Putamen (tissue), 1 donor: ENCODE data around the gene DZIP1.
A peak's percentile ranks its signal among the peaks of the same experiment; 100 is the strongest.
"Not testable (repeated sequence)": the region's sequence is repeated elsewhere in the genome, so short reads cannot be mapped to it uniquely, and the experiment has no call there.

ENCODE experiments used
- DNase-seq: peaks from one replicate; pipeline ENCODE4 v3.0.0-alpha.2; 2016; ENCODE audit warnings: low spot score

Gene DZIP1

GRCh38 chr13:95644601-95645052 lies at the start of gene DZIP1:
Gene DZIP1, minus strand, starts transcription at chr13:95644706. Its CDS starts 2,677 bp downstream, at chr13:95642029.
- DNase-seq: peak; percentile 80

DNA sequence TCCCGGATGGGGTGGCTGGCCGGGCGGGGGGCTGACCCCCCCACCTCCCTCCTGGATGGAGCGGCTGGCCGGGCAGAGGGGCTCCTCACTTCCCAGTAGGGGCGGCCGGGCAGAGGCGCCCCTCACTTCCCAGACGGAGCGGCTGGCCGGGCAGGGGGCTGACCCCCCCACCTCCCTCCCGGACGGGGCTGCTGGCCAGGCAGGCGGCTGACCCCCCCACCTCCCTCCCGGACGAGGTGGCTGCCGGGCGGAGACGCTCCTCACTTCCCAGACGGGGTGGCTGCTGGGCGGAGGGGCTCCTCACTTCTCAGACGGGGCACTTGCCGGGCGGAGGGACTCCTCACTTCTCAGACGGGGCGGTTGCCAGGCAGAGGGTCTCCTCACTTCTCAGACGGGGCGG lies 46.5 kb upstream of the DZIP1 start:
- DNase-seq: not testable (repeated sequence)

- no peak for DNase-seq
Measured at GRCh38 chr13:95689582-95689926, 45.0 kb upstream of the DZIP1 start.

DNA sequence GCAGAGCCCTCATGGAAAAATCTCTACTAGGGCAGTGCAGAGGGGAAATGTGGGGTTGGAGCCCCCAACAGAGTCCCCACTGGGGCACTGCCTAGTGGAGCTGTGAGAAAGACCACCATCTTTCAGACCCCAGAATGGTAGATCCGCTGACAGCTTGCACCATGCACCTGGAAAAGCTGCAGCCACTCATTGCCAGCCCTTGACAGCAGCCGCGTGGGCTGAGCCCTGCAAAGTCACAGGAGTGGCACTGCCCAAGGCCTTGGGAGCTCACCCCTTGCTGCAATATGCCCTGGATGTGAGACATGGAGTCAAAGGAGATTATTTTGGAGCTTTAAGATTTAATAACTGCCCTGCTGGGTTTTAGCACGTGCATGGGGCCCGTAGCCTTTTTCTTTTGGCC lies 40.5 kb upstream of the DZIP1 start:
- not testable (repeated sequence) for DNase-seq

DNA sequence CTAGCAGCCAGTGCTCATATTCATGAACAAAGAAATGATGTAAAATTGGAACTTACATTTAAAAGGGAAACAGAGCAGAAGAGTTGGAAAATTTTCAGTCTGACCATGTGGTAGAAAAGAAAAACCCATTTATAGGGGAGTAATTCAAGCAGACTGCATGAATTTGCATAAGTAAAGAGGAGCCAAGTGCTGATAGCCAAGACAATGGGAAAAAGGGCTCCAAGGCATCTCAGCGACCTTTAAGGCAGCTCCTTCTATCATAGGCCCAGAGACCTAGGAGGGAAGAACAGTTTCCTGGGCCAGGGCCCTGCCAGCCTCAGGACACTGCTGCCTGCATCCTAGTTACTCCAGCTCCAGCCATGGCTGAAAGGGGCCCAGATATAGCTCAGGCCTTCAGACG lies 39.9 kb upstream of the DZIP1 start:
- DNase-seq: no peak

DNA sequence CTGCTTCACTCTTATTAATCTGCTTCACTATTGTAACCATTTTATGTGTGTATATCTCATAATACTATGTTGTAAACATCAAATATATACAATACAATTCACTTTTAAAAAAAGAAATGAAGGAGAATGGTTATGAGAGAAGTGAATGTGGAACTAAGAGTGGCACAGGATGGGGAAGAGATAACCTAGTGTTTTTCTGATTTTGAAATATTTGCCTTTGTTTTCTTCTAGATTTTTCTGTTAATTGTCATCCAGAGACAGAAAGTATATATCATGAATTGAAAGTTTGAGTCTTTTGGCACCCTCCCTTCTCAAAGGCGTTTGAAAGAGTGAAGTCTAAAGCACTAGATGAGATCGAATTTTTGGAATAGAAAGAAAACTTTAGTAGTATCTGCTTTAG lies 35.2 kb upstream of the DZIP1 start:
- no peak for DNase-seq

GRCh38 chr13:95678967-95679366 lies 34.5 kb upstream of the DZIP1 start:
- DNase-seq: no peak

DNA sequence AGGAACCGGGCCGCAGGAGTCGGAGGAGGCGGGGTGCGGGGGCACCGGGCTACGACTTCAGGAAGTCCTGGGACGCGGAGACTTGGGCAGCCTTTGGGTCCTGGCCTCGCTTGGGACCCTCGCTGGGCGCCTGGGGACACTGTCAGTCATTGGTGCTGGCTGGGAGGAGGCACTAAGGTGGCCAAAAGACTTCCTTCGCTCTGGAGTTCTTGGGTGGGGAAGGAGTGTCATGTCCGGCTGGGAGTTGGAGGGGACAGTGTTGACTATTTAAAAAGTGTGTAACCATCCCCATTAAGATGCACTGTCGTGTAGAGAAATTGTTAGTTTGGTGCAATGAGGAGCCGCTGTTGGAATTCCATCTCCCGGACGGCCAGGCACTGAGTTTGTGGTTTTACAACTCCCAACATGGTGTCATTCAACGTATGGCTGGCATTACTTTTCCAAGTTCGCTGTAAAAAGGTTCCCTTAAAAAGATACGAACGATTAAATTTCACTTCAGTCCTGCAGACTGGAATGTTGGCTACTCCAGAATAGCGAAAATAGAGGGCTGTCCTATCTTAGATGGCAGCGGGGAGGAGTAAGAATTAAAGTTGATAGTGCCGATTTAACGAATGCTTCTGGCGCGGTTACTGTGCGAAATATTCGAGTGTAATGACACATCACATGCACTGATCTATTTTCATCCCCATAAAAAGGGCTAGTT lies 33.2 kb upstream of the DZIP1 start:
- DNase-seq: peak; percentile 24

- DNase-seq: peak; percentile 97
Measured at GRCh38 chr13:95676762-95677563, 32.5 kb upstream of the DZIP1 start, which contains the start of gene DNAJC3. Gene DNAJC3, plus strand, starts transcription at chr13:95677139. Its CDS starts 117 bp downstream, at chr13:95677256.

DNA sequence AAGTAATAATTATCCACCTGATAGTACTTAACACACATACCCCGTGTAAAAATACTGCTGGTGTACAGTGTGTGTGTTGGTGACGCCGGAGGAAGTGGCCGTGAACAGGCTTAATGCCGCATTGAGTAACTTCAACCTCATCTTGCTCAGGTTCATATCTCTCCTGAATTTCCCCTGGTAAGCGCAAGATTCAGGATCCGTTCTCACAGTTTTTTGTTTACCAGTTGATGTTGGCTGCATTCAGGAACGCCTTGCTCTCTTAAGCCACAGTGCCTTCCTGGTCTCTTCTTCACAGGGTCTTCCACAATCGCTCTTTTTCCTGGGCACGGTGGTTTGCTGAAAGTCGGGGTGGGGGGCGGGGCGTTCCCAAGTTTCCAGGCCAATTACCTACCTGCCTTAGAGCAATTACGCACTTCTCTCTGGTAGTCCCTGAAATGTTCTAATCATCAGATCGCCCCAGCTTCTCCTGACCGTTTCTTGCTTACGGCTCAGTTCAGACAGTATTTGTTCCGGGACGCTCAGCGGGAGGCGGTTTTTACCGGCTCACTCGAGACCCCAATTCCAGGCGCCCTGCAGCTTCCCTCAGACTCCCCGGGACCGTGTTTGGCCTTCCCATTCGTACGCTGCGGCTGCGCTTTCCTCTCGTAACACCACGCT lies 31.7 kb upstream of the DZIP1 start:
- DNase-seq: no peak

DNA sequence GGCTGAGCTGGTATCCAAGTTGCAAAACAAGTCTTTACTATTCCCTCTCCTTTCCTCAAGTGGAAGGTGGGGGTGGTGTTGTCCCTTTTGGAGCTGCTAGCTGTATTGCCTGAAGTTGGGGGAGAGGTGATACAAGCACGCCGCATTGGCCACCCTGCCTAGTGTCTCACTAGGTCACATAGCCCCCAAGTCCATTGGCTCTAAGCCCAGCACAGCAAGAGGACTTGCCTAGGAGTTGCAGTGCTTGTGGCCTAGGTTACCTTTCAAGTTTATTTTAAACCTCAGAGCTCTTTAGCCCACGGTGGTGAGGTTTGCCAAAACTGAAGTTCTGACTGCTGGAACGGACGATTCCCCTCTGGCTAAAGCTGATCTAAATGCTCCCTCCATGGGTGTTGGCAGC lies 27.1 kb upstream of the DZIP1 start:
- no peak for DNase-seq

GRCh38 chr13:95667235-95667634 lies 22.7 kb upstream of the DZIP1 start:
- not testable (repeated sequence) for DNase-seq

GRCh38 chr13:95660981-95661581 lies 16.6 kb upstream of the DZIP1 start:
- no peak for DNase-seq

GRCh38 chr13:95659500-95659899 lies 15.0 kb upstream of the DZIP1 start:
- DNase-seq: no peak

DNA sequence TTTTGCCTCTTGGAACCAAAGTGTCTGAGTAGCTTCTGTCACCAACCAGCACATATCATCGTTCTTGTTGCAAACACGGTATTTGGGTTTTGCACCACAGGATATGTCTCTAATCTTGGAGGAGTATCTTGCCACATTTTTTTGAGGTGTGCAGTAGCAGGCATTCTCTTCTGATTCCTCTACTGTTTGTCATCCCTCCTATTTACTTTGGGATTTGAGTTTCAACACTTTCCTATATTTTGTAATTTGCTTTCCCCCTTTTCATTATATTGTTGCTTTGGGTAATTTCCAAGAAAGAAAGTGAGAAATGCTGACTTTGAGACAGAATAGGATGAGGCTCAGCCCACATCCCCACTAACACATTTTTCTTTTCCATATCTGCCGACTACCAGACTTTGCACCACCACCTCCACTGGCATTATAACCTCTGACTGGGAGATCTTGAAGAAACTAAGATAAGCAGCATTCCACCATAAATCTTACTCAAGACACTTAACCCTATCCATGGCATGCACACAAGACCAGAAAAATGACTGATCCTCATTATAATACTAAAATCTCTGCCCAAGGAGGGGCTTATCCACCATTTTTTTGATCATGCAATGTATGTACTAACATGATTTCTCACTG lies 12.0 kb upstream of the DZIP1 start:
- DNase-seq: no peak

GRCh38 chr13:95652821-95653220 lies 8.3 kb upstream of the DZIP1 start:
- DNase-seq: no peak

DNA sequence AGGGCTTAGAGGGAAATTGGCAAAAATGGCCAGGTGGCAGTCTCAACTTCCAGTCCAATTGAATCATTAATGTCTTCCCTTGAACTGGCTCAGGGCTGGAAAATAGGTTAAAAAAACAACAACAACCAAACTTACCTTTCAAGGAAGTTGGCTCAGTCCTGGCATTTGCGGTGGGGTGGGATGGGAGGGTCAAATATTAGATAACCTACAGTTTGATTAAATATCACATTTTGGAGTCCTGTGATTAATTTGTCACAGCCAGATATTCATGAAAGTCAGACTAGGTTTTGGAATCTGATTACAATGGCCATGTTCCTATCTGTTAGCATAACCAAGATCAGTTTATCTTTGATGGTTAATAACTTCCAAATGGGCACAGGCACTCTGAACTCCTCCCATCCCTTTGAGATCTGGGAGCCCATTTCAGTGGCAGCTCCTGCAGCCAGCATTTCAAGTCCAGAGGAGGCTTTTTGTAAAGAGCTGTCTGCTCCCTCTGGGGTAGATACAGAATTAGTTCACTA lies 7.8 kb upstream of the DZIP1 start:
- DNase-seq: no peak

DNA sequence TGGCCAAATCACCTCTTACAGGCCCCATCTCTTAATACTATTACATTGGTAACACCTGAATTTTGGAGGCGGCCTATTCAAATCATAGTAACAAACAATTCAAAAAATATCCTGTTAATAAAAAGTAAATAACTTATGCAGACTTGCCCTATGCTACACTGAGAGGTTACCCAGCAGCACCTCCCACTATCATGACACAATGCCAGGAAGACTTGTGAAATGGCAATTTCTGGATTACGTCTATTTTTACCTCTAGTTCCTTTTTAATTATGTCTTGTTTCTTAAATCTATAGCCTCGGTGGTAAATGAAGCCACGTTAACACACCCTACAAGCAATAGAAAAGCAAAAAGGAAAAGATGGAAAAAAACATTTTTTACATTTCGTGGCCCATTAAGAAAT lies 6.2 kb upstream of the DZIP1 start:
- DNase-seq: no peak

GRCh38 chr13:95647321-95647720 lies 2.8 kb upstream of the DZIP1 start:
- DNase-seq: no peak

- peak; percentile 7 for DNase-seq
Measured at GRCh38 chr13:95643936-95644598, 439 bp downstream of the DZIP1 start.

GRCh38 chr13:95643571-95643935 lies 953 bp downstream of the DZIP1 start:
- DNase-seq: peak; percentile 21
